AG04449 (cell line): ENCODE results near the gene RALB.

Source experiments
- CTCF ChIA-PET: fragments of 350-600 bp; formaldehyde crosslinking; extraction: SDS; loops from one replicate; lab custom pipeline; 2021; ENCODE audit warnings: antibody characterized with exemption; lab: Yijun Ruan, JAX
- POLR2A ChIA-PET: fragments of 400-600, 350-600 bp; formaldehyde crosslinking; extraction: SDS; loops from one replicate; lab custom pipeline; 2020; ENCODE audit warnings: antibody characterized with exemption, inconsistent platforms; lab: Yijun Ruan, JAX
- DNase-seq: peaks from one replicate; pipeline ENCODE4 v3.0.0-alpha.2; 2010; ENCODE audit warnings: low read depth, low spot score
- H3K4me3 ChIP-seq: 2 replicates; pipeline ENCODE4 v1.5.1; 2011; ENCODE audit warnings: low read depth, mild to moderate bottlenecking, control low read depth, low read length
- CTCF ChIP-seq: IDR thresholded peaks from one replicate; pipeline ENCODE4 v1.5.1; 2011; ENCODE audit warnings: mild to moderate bottlenecking, moderate library complexity, low read length, control low read depth, inconsistent platforms; ENCODE audit not compliant: insufficient read depth; ENCODE audit errors: missing control alignments

Gene RALB

GRCh38 chr2:120290737-120291136 is 38.1 kb downstream of the RALB start:
- CTCF ChIA-PET: interaction anchor here (1.2 to 5.1 kb wide), 9 partner anchors 8 to 781 kb away, joined by 4 to 21 read pairs (median 8); no protein-coding TSS in a partner anchor

GRCh38 chr2:120291401-120292311 is 39.0 kb downstream of the RALB start:
- CTCF ChIA-PET: interaction anchor here (1.0 to 5.1 kb wide), 9 partner anchors 10 to 780 kb away, joined by 3 to 21 read pairs (median 6); no protein-coding TSS in a partner anchor
- TF ChIP-seq CTCF: no peak
- no peak overlapping the region for H3K4me3 ChIP-seq
- no peak for DNase-seq
- POLR2A ChIA-PET: interaction anchor here (0.7 to 1.5 kb wide), 2 partner anchors 39 to 783 kb away, joined by 4 to 5 read pairs; partner anchors contain the start of gene RALB

More at GRCh38 chr2:120290737-120291136, 38.1 kb downstream of the RALB start:
- no peak for TF ChIP-seq CTCF
- POLR2A ChIA-PET: interaction anchor here (1.5 kb wide), 1 partner anchor 38 kb away, joined by 4 read pairs; the partner anchor contains the start of gene RALB
- H3K4me3 ChIP-seq: no peak overlapping the region
- DNase-seq: no peak

GRCh38 chr2:120293096-120294007 is 40.7 kb downstream of the RALB start:
- POLR2A ChIA-PET: no interaction called here
- CTCF ChIA-PET: interaction anchor here (1.0 to 5.1 kb wide), 5 partner anchors 9 to 38 kb away, joined by 3 to 18 read pairs (median 6); no protein-coding TSS in a partner anchor
- H3K4me3 ChIP-seq: no peak overlapping the region
- DNase-seq: no peak
- TF ChIP-seq CTCF: no peak

GRCh38 chr2:120294008-120294340 is 41.3 kb downstream of the RALB start:
- DNase-seq: no peak
- ChIA-PET POLR2A (no interaction called here), CTCF (interaction anchor here (1.0 to 5.1 kb wide), 2 partner anchors 8 to 19 kb away, joined by 6 to 18 read pairs; no protein-coding TSS in a partner anchor)
- TF ChIP-seq CTCF: no peak
- H3K4me3 ChIP-seq: no peak overlapping the region

GRCh38 chr2:120298173-120298835 is 45.7 kb downstream of the RALB start:
- H3K4me3 ChIP-seq: no peak overlapping the region
- no peak for TF ChIP-seq CTCF
- ChIA-PET CTCF (interaction anchor here (0.7 to 11.3 kb wide), 8 partner anchors 8 to 781 kb away, joined by 3 to 137 read pairs (median 4); no protein-coding TSS in a partner anchor), POLR2A (interaction anchor here (0.5 kb wide), 1 partner anchor 543 kb away, joined by 3 read pairs; no protein-coding TSS in a partner anchor)
- DNase-seq: no peak
